ENCODE data around the gene MAP3K5. TPM values are rescaled to one million over a fixed set of nuclear protein-coding genes. Genes with fewer than 3 reads are reported as not detected.
A peak's percentile ranks its signal among the peaks of the same experiment; 100 is the strongest.

Gene MAP3K5
- total and polyA plus RNA-seq, 12 donors: 41.9 to 306 (median 215) TPM

- TF ChIP-seq, protein P1, sequence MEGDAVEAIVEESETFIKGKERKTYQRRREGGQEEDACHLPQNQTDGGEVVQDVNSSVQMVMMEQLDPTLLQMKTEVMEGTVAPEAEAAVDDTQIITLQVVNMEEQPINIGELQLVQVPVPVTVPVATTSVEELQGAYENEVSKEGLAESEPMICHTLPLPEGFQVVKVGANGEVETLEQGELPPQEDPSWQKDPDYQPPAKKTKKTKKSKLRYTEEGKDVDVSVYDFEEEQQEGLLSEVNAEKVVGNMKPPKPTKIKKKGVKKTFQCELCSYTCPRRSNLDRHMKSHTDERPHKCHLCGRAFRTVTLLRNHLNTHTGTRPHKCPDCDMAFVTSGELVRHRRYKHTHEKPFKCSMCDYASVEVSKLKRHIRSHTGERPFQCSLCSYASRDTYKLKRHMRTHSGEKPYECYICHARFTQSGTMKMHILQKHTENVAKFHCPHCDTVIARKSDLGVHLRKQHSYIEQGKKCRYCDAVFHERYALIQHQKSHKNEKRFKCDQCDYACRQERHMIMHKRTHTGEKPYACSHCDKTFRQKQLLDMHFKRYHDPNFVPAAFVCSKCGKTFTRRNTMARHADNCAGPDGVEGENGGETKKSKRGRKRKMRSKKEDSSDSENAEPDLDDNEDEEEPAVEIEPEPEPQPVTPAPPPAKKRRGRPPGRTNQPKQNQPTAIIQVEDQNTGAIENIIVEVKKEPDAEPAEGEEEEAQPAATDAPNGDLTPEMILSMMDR (IDR thresholded peaks at IDR 0.05): no peak
- no peak for TF ChIP-seq POLR2A (IDR thresholded peaks at IDR 0.05)
- intact Hi-C loops (cut with DNase I): no loop called here
- Histone ChIP-seq H3K4me1 (replicated peaks in 1 of 2) (peaks cover 49 to 80% of the 10 kb centered on the region in 2 donors), H3K27ac (peak overlapping the region in 3 of 5 donors; percentile 32 to 79 (median 70)), H3K9me3 (replicated peaks in 1 of 3) (no peaks in the 10 kb centered on the region), H3K4me3 (no peak overlapping the region), H3K36me3 (replicated peaks in 1 of 2) (no peaks in the 10 kb centered on the region), H3K27me3 (no peaks in the 10 kb centered on the region)
- no peak for DNase-seq
- WGBS, 4 donors: 86 to 89% (median 86%) methylated on average over 3 of the region's 3 CpGs
Observed at GRCh38 chr6:136739501-136739900, 52.8 kb downstream of the MAP3K5 start.

DNA sequence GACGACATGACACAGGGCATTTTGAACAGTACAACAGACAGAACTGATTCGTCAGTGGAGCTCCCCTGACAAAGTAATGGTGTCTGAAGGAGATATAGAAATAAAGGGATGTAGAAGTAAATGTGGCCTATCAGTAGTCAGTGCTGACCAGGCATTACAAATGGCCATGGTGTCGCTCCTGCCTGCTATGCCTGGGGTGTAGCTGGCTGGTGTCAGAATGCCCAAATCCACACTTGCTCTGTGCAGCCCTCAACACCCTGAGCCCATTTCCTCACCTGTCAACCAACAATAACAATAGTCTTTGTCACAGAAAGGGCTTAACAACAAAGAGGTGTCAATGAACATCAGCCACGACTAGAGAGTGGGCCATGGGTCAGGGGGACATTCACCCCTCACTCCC lies 53.2 kb downstream of the MAP3K5 start:
- Histone ChIP-seq H3K4me3 (no peak overlapping the region), H3K4me1 (replicated peaks in 1 of 2) (peaks cover 46 to 76% of the 10 kb centered on the region in 2 donors), H3K27ac (peak overlapping the region in 3 of 5 donors; percentile 32 to 79 (median 70)), H3K9me3 (replicated peaks in 1 of 3) (no peaks in the 10 kb centered on the region), H3K27me3 (no peaks in the 10 kb centered on the region), H3K36me3 (replicated peaks in 1 of 2) (no peaks in the 10 kb centered on the region)
- TF ChIP-seq POLR2A (IDR thresholded peaks at IDR 0.05): no peak
- TF ChIP-seq, protein P1 (IDR thresholded peaks at IDR 0.05): no peak
- WGBS, 4 donors: 92 to 97% (median 94%) methylated on average over 4 of the region's 4 CpGs
- DNase-seq: no peak
- intact Hi-C loops (cut with DNase I): no loop called here

- Histone ChIP-seq H3K4me1 (replicated peaks in 1 of 2) (peaks cover 46 to 72% of the 10 kb centered on the region in 2 donors), H3K36me3 (replicated peaks in 1 of 2) (no peaks in the 10 kb centered on the region), H3K27me3 (no peaks in the 10 kb centered on the region), H3K4me3 (peak overlapping the region in 1 of 4 donors; percentile 2), H3K27ac (peak overlapping the region in 3 of 5 donors; percentile 55 to 79 (median 70)), H3K9me3 (replicated peaks in 1 of 3) (no peaks in the 10 kb centered on the region)
- no peak for DNase-seq
- no peak for TF ChIP-seq POLR2A (IDR thresholded peaks at IDR 0.05)
- TF ChIP-seq, protein P1 (IDR thresholded peaks at IDR 0.05): no peak
- intact Hi-C loops (cut with DNase I): no loop called here
- WGBS, 4 donors: 76 to 88% (median 80%) methylated on average over 6 of the region's 6 CpGs
Observed at GRCh38 chr6:136738692-136739057, 53.6 kb downstream of the MAP3K5 start.

DNA sequence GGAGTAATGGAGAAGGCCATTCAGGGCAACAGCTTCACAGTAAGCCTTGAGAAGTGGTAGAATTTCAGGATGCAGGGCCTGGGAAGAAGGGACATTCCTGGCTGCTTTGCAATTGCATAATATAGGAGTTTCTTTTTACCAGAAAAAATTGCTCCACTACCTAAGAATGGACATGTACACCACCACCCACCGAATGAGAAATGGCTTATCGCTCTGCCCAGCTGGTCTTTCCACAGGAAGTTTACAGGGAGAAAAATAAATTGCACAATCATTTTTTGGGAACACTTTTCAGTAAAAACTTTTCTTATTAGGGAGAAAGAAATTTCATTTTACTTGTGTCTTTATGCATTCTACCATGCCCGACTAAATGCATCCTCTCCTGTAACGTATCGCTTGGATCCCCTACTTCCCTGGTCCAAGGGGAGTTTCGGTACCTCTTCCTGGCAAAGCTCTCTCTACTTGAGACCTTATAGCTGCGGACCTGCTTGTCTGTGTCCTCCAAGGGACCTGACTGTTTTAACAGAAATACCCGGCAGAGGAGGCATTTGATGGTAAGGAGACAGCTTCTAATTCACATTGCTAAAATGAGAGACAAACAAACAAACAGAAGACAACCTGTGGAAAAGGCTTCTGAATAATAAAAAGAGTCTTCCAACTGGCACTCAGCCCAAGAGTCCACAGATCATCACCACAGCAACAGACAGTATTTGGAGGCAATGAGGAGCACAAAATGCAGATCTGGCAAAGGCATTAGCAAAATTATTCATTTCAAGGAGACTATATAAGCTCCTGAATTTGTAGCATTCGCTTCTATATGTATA lies 54.2 kb downstream of the MAP3K5 start:
- TF ChIP-seq, protein P1 (IDR thresholded peaks at IDR 0.05): no peak
- TF ChIP-seq POLR2A (IDR thresholded peaks at IDR 0.05): no peak
- Histone ChIP-seq H3K27me3 (no peaks in the 10 kb centered on the region), H3K4me3 (peak overlapping the region in 1 of 4 donors; percentile 2), H3K27ac (peak overlapping the region; percentile 44 to 79 (median 55)), H3K9me3 (replicated peaks in 1 of 3) (no peaks in the 10 kb centered on the region), H3K36me3 (replicated peaks in 1 of 2) (no peaks in the 10 kb centered on the region), H3K4me1 (replicated peaks in 1 of 2) (peaks cover 46 to 69% of the 10 kb centered on the region in 2 donors)
- DNase-seq: peak in 5 of 7 donors; percentile 47 to 70 (median 52)
- intact Hi-C loops (cut with DNase I): no loop called here
- WGBS, 4 donors: 32 to 38% (median 35%) methylated on average over 9 of the region's 9 CpGs

Measured in adrenal gland (tissue), 12 donors.